HK-2 (cell line): Measurements from ENCODE around the gene ANKDD1B.

Source experiments
- DNase-seq: peaks from one replicate; pipeline ENCODE4 v3.0.0-alpha.2; 2018; ENCODE audit not compliant: unreplicated experiment

Gene ANKDD1B

DNA sequence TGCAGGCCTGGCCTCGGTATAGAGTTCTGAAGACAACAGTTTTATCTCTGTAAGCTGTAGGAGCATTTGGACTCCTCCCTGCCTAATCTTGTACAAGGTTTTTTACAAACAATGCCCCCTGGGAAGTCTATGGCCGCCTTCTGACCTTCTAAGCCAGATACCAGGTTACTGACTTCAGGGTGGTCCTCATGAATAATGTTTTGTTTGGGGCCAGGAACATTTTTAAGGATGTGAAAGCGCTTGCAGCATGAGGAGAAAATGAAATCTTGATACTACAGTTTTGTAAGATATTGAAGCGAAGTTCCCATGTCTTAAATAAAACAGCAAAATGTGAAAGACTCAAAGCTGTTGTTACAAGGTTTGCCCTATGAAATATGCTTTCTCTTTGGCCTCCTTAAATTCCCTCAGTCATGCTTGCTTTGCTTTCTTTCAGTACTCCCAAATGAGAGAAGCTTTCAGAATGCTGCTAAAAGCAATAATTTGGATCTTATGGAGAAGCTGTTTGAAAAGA, 5.2 kb downstream of the ANKDD1B start:
- no peak for DNase-seq

DNA sequence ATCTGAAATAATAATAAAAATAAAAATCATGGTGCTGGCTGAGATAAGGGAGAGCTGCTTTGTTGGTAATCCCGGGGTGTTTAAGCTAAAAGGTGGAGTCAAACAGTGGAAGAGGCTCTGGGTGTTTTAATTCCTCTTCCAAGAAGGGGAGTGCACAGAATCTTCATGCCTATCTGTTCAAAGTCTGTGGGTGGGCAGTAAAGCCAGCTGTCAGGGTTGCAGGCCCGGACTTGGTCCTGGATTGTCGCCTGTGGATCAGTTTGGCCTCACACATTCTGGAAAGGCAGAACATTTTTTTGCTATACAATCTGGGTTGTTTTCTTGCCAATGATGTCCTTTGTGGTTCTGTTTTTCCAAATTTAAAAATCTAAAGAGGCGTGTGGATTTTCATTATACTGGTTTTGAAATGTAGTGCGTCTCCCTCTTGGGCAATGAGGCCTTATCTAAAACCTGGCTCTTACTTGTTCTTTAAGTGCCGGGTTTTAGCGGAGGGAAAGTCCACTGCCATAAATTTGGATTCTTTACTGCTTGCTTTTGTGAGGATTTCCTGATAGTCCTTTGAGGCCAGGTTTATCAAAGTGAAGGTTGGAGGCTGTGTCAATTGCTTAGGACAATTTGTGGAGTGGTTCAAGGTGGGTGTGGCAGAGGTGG, 5.8 kb downstream of the ANKDD1B start:
- no peak for DNase-seq

- DNase-seq = no peak
These were observed 6.6 kb downstream of the ANKDD1B start for GRCh38 chr5:75617736-75618352.

- no peak for DNase-seq
These were observed 9.1 kb downstream of the ANKDD1B start for GRCh38 chr5:75620184-75620959.

- no peak for DNase-seq
These were observed 11.3 kb downstream of the ANKDD1B start for GRCh38 chr5:75622564-75622963.

- DNase-seq = no peak
These were observed 12.6 kb downstream of the ANKDD1B start for GRCh38 chr5:75623846-75624245.

DNA sequence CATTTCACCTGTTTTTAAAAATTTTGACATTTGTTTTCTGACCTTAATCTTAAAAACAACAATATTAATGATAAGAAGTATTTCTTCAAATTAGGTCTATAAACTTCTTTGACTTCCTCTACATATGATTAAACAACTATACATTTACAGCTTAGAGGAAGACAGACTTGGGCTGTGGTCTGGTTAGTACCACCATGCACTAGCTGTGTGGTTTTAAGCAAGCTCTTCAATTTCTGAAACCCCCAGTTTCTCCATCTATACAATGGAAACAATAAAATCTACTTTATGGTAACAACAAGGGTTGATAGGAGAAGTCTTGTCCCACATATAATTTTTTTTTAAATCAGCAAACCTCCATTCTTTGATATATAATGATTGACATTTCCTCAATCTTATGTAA, 15.7 kb downstream of the ANKDD1B start:
- DNase-seq = no peak

DNA sequence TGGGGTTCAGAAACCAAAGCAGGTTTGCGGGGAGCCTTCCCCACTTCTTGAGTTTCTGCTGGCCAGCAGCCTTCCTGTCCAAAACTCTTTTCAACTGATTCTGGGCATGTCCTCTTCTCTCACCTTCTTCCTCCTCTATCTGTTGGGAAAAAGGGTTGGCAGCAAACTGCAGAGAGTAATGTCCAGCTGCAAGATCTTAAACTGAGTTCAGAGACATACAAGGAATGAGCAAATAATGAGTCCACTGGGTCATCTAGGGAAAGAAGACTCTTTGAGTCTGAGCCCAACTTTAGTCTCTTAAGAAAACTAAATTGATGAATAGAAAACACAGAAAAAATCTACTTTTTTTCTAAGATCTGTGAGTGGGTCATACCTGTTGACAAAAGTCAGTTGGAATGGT, 16.5 kb downstream of the ANKDD1B start:
- no peak for DNase-seq

- no peak for DNase-seq
These were observed 19.6 kb downstream of the ANKDD1B start for GRCh38 chr5:75630875-75631274.

DNA sequence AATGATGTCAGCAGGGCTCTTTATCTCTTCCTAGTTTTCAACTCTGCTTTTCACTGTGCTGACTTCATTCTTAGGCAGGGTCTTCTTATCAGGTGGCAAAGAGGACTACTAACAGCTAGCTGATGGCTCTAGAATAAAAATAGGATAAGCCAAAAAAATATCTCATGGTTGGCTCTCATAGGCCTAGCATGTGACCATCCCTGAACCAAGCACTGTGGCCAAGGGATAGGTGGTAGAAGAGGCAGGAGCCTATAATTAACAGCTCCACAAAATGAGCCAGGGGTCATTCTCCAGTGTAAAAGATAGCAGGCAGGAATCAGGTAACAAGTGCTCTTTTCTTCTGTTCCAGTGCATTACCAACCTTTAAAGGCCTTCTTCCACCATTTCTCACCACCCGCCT, 21.1 kb downstream of the ANKDD1B start:
- no peak for DNase-seq

- no peak for DNase-seq
These were observed 26.7 kb downstream of the ANKDD1B start for GRCh38 chr5:75637949-75638348.

DNA sequence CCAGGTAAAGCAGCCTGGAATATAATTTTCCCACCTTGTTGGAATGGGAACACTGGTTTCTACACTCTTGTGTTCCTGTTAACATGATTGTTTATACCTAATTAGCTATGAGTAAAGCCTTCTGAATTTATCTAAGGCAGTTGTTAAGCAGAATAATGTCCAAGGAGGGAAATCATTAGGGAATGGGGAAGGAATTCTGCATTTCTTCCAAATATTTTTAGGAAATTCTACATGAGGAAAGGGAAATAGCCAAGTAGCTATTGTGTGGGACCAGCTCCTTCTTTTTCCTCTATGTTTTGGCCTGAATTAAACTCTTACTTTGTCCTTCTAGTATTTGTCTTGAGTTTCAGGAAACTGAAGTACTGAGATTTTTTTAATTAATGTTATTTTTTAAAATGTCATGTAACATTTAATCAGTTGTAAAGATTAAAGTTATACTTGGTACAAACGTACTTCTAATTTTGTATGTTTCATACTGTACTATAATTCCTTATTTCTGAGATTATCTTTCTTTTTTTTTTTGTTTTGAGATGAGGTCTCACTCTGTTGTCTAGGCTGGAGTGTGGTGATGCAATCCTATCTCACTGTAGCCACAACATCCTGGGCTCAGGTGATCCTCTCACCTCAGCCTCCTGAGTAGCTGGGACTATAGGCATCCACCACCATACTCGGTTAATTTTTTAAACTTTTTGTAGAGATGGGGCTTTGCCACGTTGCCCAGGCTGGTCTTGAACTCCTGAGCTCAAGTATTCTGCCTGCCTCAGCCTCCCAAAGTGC, 28.5 kb downstream of the ANKDD1B start:
- no peak for DNase-seq

DNA sequence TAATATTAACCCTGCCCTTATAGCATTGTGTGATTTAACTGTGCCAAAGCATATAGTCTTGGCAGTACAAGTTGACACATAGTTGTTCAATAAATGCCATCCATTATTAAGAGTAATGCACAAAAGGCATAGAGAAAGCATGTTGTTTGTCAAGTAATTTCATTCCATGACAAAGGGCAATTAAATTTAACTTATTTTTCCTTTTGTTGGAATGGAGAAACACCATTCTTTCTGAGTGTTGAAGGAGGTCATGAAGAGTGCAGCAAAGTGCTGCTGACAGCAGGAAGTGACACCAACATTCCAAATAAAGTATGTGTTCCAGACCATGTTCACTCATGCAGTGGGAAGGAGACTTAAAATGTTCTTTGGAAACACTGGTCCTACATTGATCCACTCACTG, 29.1 kb downstream of the ANKDD1B start:
- no peak for DNase-seq

- DNase-seq = no peak
These were observed 29.6 kb downstream of the ANKDD1B start for GRCh38 chr5:75640826-75641225.

DNA sequence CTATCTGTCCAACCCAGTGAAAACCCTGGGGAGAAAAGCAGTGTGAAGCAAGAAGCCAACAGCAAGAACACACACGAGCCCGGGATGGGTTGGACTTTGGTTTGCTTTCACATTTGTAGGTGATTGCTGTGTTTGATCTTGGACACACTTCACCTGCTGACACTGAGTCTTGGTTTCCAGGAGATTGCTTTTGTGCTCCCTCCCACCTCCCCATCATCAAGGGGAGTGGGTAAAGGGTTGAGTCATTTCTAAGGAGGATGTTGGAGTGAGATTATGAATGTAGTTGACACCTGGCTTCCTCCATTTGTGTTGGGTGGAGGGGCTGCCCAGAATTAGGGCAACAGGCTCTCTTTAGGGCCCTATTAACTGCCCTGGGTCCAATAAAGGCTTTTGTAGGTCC, 37.5 kb downstream of the ANKDD1B start:
- no peak for DNase-seq

DNA sequence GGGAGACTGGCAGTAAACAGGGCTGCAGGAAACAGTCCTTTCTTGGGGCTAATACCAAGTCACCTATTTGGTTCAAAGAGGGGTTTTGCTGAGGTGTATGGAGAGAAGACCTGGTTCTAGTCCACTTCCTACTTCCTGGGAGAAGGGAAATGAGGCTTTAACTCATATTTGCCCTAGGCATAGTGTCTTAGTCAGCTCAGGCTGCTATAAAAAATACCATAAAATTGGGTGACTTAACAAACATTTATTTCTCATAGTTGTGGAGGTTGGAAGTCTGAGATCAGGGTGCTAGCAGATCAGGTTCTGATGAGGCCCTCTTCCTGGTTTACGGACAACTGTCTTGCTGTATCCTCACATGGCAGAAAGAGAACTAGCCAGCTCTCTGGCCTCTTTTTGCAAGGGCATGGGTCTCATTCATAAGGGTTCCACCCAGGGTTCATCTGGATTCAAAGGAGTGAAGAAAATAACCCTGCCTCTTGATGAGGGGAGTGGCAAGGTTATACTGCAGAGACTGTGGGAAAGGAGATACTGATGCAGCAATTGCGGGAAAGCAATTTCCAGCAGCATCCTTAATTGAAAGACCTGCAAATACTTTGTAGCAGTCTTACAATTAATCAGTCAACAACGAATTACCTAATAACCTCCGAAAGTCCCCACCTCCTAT, 40.5 kb downstream of the ANKDD1B start:
- no peak for DNase-seq

DNA sequence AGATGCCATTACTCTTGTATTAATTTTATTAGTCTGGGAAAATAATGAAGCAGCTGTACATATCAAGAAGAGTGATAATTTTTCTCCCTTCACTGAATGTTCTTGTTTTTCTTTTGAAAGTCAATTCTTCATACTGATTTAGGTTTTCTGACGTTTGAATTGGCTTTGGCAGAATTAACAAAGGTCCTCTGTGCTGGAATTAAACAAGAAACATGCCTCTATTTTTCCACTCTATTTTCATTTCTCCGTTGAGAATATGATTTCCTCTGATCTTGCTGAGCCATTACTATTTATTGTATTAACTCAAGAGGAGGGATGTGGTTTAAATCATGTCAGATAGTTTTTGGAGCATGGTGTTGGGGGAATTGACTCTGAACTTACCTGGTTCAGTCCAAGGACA, 42.3 kb downstream of the ANKDD1B start:
- DNase-seq = no peak

- DNase-seq = no peak
These were observed 43.5 kb downstream of the ANKDD1B start for GRCh38 chr5:75654693-75655295.

DNA sequence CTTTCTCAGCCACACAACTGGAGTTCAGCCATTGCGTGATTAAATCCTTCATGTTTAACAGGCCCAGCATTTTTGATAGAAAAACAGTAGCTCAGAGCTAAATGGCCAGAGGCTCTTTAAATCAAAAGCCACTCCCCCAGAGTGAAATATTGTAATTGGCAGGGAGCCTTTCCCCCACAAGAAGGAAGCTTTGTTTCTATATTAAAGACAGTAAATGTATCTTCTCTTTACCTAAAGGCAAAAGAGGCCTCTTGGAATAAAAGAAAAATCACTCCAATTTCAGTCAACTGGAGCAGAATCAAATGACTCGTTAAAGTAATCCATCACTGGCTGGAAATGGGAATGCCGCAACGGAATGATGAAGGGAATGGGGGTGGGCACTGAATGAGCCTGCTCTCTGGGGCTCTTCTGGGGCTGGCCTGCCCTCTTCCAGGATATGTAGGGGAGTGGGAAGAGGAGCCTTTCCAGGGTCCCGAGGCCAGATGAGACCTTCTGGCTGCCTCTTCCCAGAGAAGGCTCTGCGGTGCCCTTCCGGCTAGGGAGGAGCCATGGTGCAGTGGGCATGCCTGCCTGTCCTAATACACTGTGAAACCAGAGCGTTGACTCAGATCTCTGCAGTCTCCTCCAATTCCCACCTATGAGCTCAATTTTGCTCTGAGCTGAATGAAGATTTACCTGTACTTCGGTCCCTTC, 45.2 kb downstream of the ANKDD1B start:
- peak; percentile 28 for DNase-seq

DNA sequence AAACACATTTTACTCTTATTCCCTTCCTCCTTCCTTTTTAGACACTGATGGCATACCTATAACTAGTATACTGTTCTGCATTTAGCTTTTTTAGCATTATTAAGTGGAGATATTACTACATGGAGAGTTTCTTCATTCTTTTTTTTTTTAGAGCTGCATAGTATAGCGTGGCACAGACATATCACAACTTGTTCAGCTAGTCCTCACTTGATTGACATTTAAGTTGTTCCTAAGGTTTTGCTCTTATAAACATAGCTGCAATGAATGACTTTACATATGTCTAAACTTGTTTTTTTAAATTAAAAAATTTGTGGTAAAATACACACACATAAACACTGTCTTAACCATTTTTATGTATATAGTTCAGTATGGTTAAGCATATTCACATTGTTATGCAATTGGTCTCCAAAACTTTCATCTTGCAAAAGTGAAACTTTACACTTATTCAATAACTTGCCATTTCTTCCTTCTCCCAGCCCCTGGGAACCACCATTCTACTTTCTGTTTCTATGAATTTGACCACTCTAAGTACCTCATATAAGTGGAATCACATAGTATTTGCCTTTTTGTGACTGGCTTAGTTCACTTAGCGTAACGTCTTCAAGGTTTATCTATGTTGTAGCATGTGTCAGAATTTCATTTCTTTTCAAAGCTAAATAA, 48.7 kb downstream of the ANKDD1B start:
- DNase-seq = no peak
